GM04503 (cell line): ENCODE data around the gene ARPP21.

Source experiments
- DNase-seq: peaks from one replicate; pipeline ENCODE4 v3.0.0-alpha.2; 2012; ENCODE audit warnings: low read depth

ARPP21 gene

DNA sequence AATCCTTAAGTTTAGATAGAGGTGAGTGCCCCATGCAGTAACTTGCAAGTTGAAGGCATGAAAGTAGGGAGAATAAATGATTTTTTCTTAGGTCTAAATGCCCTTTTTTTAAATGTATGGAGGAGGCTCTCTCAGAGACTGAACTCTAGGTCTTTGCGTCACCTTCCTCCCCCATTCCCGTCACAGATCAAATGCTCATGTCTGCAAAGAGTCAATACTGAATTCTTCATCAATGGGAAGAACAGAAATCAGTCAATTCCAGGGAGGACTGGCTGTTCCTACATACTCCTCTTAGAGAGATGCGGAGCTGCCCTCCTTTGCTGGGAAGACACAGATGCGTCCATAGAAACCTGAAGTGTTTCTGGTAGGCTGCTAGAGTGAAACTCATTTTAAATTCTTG lies 98.2 kb downstream of the ARPP21 start:
- no peak for DNase-seq

- no peak for DNase-seq
These were observed 98.8 kb downstream of the ARPP21 start for GRCh38 chr3:35737934-35738706.

- no peak for DNase-seq
These were observed 100.0 kb downstream of the ARPP21 start for GRCh38 chr3:35739181-35739809.

- no peak for DNase-seq
These were observed 100.7 kb downstream of the ARPP21 start for GRCh38 chr3:35739964-35740527.

- no peak for DNase-seq
These were observed 103.9 kb downstream of the ARPP21 start for GRCh38 chr3:35743218-35743617.

GRCh38 chr3:35744419-35744818 lies 105.1 kb downstream of the ARPP21 start:
- no peak for DNase-seq

- no peak for DNase-seq
These were observed 106.0 kb downstream of the ARPP21 start for GRCh38 chr3:35745351-35745750.

DNA sequence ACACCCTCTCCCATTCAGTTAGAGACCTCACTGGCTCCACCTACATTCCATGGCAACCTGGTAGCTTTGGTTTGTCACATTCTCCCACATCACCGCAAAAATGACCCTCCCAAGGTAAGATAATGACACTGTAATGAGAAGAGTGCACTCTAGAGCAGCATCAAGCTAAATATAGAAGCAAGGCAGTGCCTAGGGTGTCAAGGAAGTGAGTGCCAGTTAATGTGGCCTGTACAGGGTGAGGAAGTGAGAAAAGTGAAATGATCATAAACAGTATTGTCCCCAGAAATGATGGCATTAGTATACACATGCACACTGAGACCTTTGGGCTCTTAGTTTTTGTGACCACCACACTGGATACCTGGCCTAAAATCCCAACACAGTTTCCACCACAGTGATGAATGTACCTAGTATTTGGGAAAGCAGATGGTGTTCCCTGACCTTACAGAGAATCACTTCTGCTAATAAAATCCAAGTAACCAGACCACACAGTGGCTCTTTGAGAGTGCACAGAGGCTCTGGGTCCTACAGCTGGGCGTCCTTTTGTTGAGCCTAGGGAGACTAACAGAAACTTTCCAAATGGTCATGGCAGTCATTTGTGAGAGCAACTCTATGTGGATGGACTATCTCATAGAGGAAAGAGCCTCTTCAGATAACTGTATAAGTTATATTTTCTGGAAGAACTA lies 106.6 kb downstream of the ARPP21 start:
- no peak for DNase-seq

DNA sequence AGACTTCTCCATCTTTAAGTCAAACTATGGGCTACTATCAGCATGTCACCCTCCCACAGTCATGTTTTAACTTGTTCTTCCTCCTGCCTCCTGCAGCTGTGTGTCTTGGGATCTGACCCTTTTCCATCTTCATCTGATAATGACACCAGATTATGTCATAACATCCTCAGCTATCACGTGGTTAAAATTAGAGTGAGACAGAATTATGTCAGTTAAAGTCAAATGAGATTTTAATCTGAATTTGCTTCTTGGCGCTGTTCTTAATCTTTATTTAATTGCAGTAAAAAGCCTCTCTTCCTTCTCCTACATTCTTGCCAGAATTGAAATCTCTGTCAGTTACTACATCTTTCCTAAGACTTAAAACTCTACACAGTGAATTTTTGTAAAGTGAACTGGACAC lies 107.2 kb downstream of the ARPP21 start:
- no peak for DNase-seq

DNA sequence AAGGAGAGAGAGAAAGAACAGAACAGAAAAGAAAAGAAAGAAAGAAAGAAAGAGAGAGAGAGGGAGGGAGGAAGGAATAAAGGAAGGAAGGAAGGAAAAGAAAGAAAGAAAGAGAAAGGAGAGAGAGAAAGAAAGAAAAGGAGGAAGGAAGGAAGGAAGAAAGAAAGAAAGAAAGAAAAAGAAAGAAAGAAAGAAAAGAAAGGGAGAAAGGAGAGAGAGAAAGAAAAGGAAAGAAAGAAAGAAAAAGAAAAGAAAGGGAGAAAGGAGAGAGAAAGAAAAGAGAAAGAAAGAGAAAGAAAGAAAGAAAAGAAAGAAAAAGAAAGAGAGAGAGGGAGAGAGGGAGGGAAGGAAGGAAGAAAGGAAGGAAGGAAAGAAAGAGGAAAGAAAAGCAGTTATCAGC lies 108.8 kb downstream of the ARPP21 start:
- DNase-seq = no peak

DNA sequence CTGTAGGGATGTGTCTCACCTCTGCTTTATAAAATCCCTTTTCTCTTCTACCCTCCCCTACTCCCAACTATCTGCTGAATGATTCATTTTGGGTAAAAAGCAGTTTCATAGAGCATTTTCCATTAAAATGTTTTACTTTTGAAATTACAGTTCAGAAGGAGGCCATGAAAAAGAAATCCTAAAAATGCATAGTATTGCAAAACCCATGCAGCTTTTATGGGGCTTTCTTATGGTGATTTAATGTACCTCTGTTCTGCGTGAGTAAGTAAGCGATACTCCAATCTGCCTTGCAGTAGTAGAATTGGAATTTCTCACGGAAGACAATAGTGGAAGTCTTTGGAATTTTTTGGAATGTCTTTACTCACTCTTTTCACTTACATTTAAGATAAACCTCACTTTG lies 111.9 kb downstream of the ARPP21 start:
- DNase-seq = no peak

DNA sequence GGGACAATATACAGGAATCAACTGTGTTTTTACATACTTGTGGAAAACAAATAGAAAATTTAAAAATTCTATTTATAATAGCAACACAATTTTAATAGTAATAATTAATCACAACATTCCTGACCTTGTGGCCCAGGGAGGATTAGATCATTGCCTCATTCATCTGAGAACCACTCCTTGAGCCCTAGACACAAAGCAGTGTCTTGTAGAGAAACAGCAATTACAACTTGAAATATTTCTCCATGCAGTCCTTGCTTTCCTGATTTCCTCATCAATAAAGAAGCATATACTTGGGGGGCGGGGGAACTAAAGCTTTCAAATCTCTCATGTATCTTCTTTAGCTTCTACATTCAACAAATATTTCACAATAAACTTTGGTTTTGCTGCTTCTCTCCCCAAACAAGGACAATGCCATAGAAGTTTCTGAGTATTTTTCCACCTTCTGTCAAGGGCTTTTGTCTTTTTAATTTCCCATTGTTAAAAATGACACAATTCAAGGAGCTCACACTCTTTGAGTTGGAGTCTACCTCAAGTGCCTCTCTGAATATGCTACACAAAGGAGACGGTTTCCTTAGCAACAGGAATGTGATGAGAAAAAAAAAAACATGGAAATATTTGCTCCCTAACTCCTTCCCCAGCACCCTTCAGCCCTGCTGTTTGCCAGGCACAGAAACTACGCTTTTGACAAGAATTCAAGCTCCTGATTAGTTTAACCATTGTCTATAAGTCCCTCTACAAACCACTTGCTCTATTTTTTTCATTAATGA lies 118.8 kb downstream of the ARPP21 start:
- DNase-seq = no peak

- DNase-seq = no peak
These were observed 120.8 kb downstream of the ARPP21 start for GRCh38 chr3:35760146-35760545.

GRCh38 chr3:35761311-35761710 lies 122.0 kb downstream of the ARPP21 start:
- DNase-seq = no peak

GRCh38 chr3:35772381-35773015 lies 133.2 kb downstream of the ARPP21 start:
- no peak for DNase-seq

DNA sequence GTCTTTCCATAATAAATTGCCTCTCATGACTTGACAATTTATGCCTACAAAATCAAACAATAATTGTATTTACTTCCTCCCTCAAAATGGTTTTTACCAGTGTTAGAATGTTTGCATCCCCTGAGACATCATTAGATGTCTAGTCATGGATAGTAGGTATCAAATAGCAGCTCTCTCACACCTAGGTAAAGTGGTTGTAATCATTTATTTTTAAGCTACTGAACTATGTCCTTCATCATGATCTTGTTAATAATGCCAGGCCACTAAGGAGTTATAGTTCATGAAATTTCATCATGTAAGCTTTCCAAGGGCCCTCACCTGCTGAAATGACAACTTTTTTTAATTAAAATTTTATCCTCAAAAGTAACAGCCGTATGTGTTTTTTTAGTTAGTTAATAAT lies 134.1 kb downstream of the ARPP21 start:
- DNase-seq = no peak

GRCh38 chr3:35776346-35776745 lies 137.0 kb downstream of the ARPP21 start:
- no peak for DNase-seq

DNA sequence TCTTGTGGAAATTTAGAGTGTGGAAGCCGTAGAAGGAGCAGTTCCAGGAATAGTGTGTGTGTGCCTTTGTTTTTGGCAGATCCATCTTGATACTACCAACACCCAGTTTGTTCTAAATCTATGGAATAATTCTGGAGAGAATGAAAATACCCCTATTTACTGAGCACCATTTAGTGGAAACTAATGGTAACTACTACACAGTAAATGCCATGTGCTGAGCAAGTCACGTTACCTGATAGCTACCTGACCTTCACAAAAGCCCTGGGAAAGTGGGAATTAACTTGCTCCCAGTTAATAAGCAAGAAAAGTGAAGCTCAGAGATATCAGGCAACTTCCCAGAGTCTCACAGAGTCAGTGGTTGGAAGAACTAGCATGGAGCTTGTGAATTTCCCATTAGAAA lies 137.7 kb downstream of the ARPP21 start:
- no peak for DNase-seq

DNA sequence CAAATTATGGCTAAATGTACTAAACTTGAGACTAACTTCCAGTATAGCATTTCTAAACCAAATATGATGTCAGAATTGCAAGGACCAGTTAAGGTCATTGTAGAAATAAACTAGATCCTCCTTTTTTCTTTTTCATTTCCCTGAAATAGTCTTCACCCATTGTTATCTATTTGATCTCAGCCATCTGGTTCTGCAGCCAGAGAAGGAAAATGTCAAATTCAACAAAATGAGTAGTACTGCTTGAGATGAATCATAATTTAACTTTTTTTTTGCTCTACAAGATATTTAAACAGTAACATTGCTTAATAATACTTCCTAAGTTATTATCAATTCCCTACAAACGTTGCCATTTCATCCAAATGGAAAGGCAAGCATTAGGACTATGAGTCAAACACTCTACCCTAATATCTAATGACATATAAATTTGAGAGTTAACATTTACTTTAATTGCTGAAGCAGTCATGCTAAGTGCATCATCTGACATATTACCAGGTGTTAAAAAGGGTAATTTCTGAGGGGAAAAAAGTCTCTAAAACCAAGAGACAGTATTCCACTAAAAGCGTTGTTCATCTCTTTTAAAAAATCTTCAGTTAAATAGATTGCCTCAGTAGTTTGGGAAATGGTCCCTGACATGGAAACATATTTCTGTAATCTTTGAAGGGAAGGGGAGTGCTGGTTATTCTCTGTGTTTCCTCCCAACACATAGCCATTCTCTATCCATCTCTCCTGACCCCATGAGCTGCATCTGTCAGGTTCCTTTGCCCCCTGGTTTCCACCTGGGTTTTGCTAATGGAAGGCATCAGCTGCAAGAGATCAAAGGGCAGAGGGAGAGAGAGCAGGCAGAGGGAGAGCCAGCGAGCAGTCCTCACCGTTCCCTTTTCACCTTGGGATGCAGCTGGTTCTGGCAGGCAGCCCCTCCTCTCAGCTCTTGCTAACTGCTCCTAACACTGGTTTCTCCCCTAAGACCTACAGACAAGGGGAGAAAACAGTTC lies 138.5 kb downstream of the ARPP21 start:
- no peak for DNase-seq

GRCh38 chr3:35779611-35780010 lies 140.3 kb downstream of the ARPP21 start:
- DNase-seq = no peak
